Measurements from ENCODE around the gene HIPK2. TPM values are rescaled to one million over a fixed set of nuclear protein-coding genes. Genes with fewer than 3 reads are reported as not detected.

The HIPK2 gene
- total and polyA plus RNA-seq, 8 donors: 25.1 to 61.8 (median 30.4) TPM

GRCh38 chr7:139776486-139777132 is 1.2 kb downstream of the HIPK2 start:
- H3K36me3 ChIP-seq: no peaks in the 10 kb centered on the region
- peak overlapping the region; percentile 67 to 78 for H3K4me3 ChIP-seq
- peaks cover 11 to 55% of the 10 kb centered on the region in 2 donors for H3K4me1 ChIP-seq
- TF ChIP-seq, protein P1, sequence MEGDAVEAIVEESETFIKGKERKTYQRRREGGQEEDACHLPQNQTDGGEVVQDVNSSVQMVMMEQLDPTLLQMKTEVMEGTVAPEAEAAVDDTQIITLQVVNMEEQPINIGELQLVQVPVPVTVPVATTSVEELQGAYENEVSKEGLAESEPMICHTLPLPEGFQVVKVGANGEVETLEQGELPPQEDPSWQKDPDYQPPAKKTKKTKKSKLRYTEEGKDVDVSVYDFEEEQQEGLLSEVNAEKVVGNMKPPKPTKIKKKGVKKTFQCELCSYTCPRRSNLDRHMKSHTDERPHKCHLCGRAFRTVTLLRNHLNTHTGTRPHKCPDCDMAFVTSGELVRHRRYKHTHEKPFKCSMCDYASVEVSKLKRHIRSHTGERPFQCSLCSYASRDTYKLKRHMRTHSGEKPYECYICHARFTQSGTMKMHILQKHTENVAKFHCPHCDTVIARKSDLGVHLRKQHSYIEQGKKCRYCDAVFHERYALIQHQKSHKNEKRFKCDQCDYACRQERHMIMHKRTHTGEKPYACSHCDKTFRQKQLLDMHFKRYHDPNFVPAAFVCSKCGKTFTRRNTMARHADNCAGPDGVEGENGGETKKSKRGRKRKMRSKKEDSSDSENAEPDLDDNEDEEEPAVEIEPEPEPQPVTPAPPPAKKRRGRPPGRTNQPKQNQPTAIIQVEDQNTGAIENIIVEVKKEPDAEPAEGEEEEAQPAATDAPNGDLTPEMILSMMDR (IDR thresholded peaks at IDR 0.05): no peak
- H3K9me3 ChIP-seq: no peaks in the 10 kb centered on the region
- H3K27me3 ChIP-seq: peaks cover 0 to 7% of the 10 kb centered on the region in 2 donors
- H3K27ac ChIP-seq: peak overlapping the region; percentile 87 to 92
- intact Hi-C loops (cut with DNase I): loop anchor here (5.0 to 10.0 kb wide), 3 partner anchors 132 to 228 kb away; no protein-coding TSS in a partner anchor
- DNase-seq (peak in 2 of 4 donors; percentile 41 to 56), ATAC-seq (peak; percentile 38)

- peak overlapping the region; percentile 87 to 92 for H3K27ac ChIP-seq
- intact Hi-C loops (cut with DNase I): loop anchor here (5.0 to 10.0 kb wide), 3 partner anchors 131 to 229 kb away; no protein-coding TSS in a partner anchor
- peaks cover 0 to 7% of the 10 kb centered on the region in 2 donors for H3K27me3 ChIP-seq
- H3K9me3 ChIP-seq: no peaks in the 10 kb centered on the region
- peak; percentile 78 for ATAC-seq
- TF ChIP-seq, protein P1 (IDR thresholded peaks at IDR 0.05): peak; percentile 59 to 82
- DNase-seq: peak in 3 of 4 donors; percentile 67 to 85 (median 76)
- peaks cover 16 to 63% of the 10 kb centered on the region in 2 donors for H3K4me1 ChIP-seq
- H3K36me3 ChIP-seq: no peaks in the 10 kb centered on the region
- H3K4me3 ChIP-seq: peak overlapping the region; percentile 67 to 78
Measured at GRCh38 chr7:139775829-139776266, 1.9 kb downstream of the HIPK2 start.

DNA sequence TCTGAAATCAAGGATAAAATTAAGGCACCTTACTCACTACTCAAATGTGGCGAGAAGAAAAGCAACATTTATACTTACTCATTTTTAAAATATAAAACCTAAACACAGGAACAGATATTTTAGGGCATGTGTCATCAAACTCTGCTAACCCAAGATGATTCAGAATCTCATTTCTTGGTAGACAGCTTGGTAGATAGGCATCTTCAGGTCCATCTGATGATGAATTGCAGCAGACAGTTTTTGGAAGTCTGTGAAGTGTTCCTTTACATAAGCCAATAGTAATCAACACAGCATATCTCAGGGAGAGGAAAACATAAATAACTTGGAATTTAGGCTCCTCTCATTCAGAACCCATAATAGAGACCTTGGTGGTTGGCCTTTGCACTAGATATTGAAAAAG is 3.4 kb downstream of the HIPK2 start:
- no peaks in the 10 kb centered on the region for H3K36me3 ChIP-seq
- H3K27ac ChIP-seq: no peak overlapping the region
- DNase-seq (no peak), ATAC-seq (no peak)
- no peaks in the 10 kb centered on the region for H3K9me3 ChIP-seq
- H3K4me3 ChIP-seq: peak overlapping the region in 1 of 2 donors; percentile 78
- peaks cover 0 to 7% of the 10 kb centered on the region in 2 donors for H3K27me3 ChIP-seq
- TF ChIP-seq, protein P1 (IDR thresholded peaks at IDR 0.05): no peak
- peaks cover 16 to 76% of the 10 kb centered on the region in 2 donors for H3K4me1 ChIP-seq
- intact Hi-C loops (cut with DNase I): loop anchor here (10.0 kb wide), 2 partner anchors 130 to 230 kb away; no protein-coding TSS in a partner anchor

- intact Hi-C loops (cut with DNase I): loop anchor here (10.0 kb wide), 2 partner anchors 129 to 231 kb away; no protein-coding TSS in a partner anchor
- H3K27ac ChIP-seq: no peak overlapping the region
- TF ChIP-seq, protein P1 (IDR thresholded peaks at IDR 0.05): no peak
- peaks cover 0 to under 1% of the 10 kb centered on the region in 2 donors for H3K27me3 ChIP-seq
- ATAC-seq (no peak), DNase-seq (no peak)
- H3K4me3 ChIP-seq: no peak overlapping the region
- peaks cover 12 to 76% of the 10 kb centered on the region in 2 donors for H3K4me1 ChIP-seq
- no peaks in the 10 kb centered on the region for H3K36me3 ChIP-seq
- H3K9me3 ChIP-seq: no peaks in the 10 kb centered on the region
Measured at GRCh38 chr7:139773371-139773770, 4.4 kb downstream of the HIPK2 start.

GRCh38 chr7:139772873-139773272 is 4.9 kb downstream of the HIPK2 start:
- Histone ChIP-seq H3K27ac (peak overlapping the region in 1 of 2 donors; percentile 53), H3K4me1 (peaks cover 16 to 79% of the 10 kb centered on the region in 2 donors), H3K9me3 (no peaks in the 10 kb centered on the region), H3K4me3 (no peak overlapping the region), H3K36me3 (no peaks in the 10 kb centered on the region), H3K27me3 (no peaks in the 10 kb centered on the region)
- TF ChIP-seq, protein P1 (IDR thresholded peaks at IDR 0.05): no peak
- intact Hi-C loops (cut with DNase I): loop anchor here (10.0 kb wide), 2 partner anchors 128 to 232 kb away; no protein-coding TSS in a partner anchor
- DNase-seq (no peak), ATAC-seq (no peak)

Data from left lung (tissue), 10 donors.